ENCODE results near the gene FAM193A.

- TF ChIP-seq BACH2 (CRISPR knock-in tag; IDR thresholded peaks at IDR 0.05; ENCODE audit: borderline replicate concordance) = no peak
- TF ChIP-seq TCF4 (CRISPR knock-in tag; IDR thresholded peaks at IDR 0.05; ENCODE audit: borderline replicate concordance) = no peak
- TF ChIP-seq PATZ1 (CRISPR knock-in tag; IDR thresholded peaks at IDR 0.05; ENCODE audit: borderline replicate concordance) = no peak
- no peak for TF ChIP-seq TSHZ2 (CRISPR knock-in tag; IDR thresholded peaks at IDR 0.05)
- no peak for TF ChIP-seq POU6F1 (CRISPR knock-in tag; IDR thresholded peaks at IDR 0.05; ENCODE audit: borderline replicate concordance, low read depth)
- no peak for TF ChIP-seq CSRNP3 (CRISPR knock-in tag; IDR thresholded peaks at IDR 0.05)
- TF ChIP-seq ZFP3 (CRISPR knock-in tag; IDR thresholded peaks at IDR 0.05) = no peak
- TF ChIP-seq ZC3H10 (CRISPR knock-in tag; IDR thresholded peaks at IDR 0.05) = no peak
- no peak for TF ChIP-seq RARB (CRISPR knock-in tag; IDR thresholded peaks at IDR 0.05)
- TF ChIP-seq ZNF70 (CRISPR knock-in tag; IDR thresholded peaks at IDR 0.05) = no peak
- TF ChIP-seq ZFP30 (CRISPR knock-in tag; IDR thresholded peaks at IDR 0.05) = no peak
- TF ChIP-seq ESRRG (CRISPR knock-in tag; IDR thresholded peaks at IDR 0.05) = no peak
- TF ChIP-seq ARNTL (CRISPR knock-in tag; IDR thresholded peaks at IDR 0.05; ENCODE audit: borderline replicate concordance, low read depth) = no peak
- TF ChIP-seq CSDC2 (CRISPR knock-in tag; IDR thresholded peaks at IDR 0.05) = no peak
These were observed 41.5 kb upstream of the FAM193A start for GRCh38 chr4:2494992-2495391.
